HepG2 (cell line): ENCODE data around the gene SDC1. TPM values are rescaled to one million over a fixed set of nuclear protein-coding genes. Genes with fewer than 3 reads are reported as not detected.
A peak's percentile ranks its signal among the peaks of the same experiment; 100 is the strongest.

Experiments used
- DPF2 ChIP-seq: sonication (generic); formaldehyde crosslinking; IDR thresholded peaks from 2 replicates; pipeline ENCODE4 v1.4.0; 2020; ENCODE audit warnings: mild to moderate bottlenecking, low read depth, missing genetic modification reagents, borderline replicate concordance
- ERF ChIP-seq: IDR thresholded peaks from 2 replicates; pipeline ENCODE4 v1.6.1; 2018; ENCODE audit warnings: missing biosample characterization, missing genetic modification reagents
- HOXA5 ChIP-seq: sonication (generic); formaldehyde crosslinking; IDR thresholded peaks from 2 replicates; pipeline ENCODE4 v1.4.0; 2020; ENCODE audit warnings: missing genetic modification reagents
- ISL2 ChIP-seq: sonication (generic); formaldehyde crosslinking; IDR thresholded peaks from 2 replicates; pipeline ENCODE4 v1.5.0; 2020; ENCODE audit warnings: missing genetic modification reagents
- JUN ChIP-seq: sonication (generic); formaldehyde crosslinking; IDR thresholded peaks from 2 replicates; pipeline ENCODE4 v1.4.0; 2020; ENCODE audit warnings: mild to moderate bottlenecking, missing genetic modification reagents
- KAT8 ChIP-seq: IDR thresholded peaks from 2 replicates; pipeline ENCODE4 v1.6.1; 2016; ENCODE audit warnings: missing genetic modification reagents, missing compliant biosample characterization
- KLF16 ChIP-seq, 2 experiments: sonication (generic) in 1 of 2; formaldehyde crosslinking in 1 of 2; IDR thresholded peaks; 2 replicates each; pipeline versions ENCODE4 v1.6.1 to v1.8.0; 2016 to 2023; ENCODE audit warnings: missing genetic modification reagents in 2 of 2, missing compliant biosample characterization in 1 of 2
- KLF9 ChIP-seq: IDR thresholded peaks from 2 replicates; pipeline ENCODE4 v1.6.1; 2016; ENCODE audit warnings: low read depth
- LCORL ChIP-seq, 2 experiments: fragments of 450-650 bp in 1 of 2; sonication (generic) in 1 of 2; formaldehyde crosslinking in 1 of 2; IDR thresholded peaks; 2 replicates each; pipeline versions ENCODE4 v1.5.0 to v1.6.1; 2017 to 2020; ENCODE audit warnings: antibody characterized with exemption in 1 of 2, missing genetic modification reagents in 1 of 2
- MED1 ChIP-seq: sonication (generic); formaldehyde crosslinking; IDR thresholded peaks from 2 replicates; pipeline ENCODE4 v1.4.0; 2020; ENCODE audit warnings: missing genetic modification reagents
- NCOA2 ChIP-seq: sonication (generic); formaldehyde crosslinking; IDR thresholded peaks from 2 replicates; pipeline ENCODE4 v1.8.0; 2022; ENCODE audit warnings: inconsistent platforms
- PHF21A ChIP-seq: sonication (generic); formaldehyde crosslinking; IDR thresholded peaks from 2 replicates; pipeline ENCODE4 v1.5.0; 2020; ENCODE audit warnings: mild to moderate bottlenecking, missing genetic modification reagents
- PRPF4 ChIP-seq: fragments of 200-400 bp; formaldehyde crosslinking; IDR thresholded peaks from 2 replicates; pipeline ENCODE4 v1.6.1; 2016; ENCODE audit warnings: low read length, low read depth; ENCODE audit not compliant: poor library complexity, severe bottlenecking
- RBM22 ChIP-seq: fragments of 200-400 bp; formaldehyde crosslinking; optimal IDR thresholded peaks from 2 replicates; pipeline ENCODE3; 2017; ENCODE audit warnings: mild to moderate bottlenecking, low read length, moderate library complexity
- RXRB ChIP-seq: IDR thresholded peaks from 2 replicates; pipeline ENCODE4 v1.6.1; 2016; ENCODE audit warnings: borderline replicate concordance, missing genetic modification reagents, missing compliant biosample characterization
- SOX5 ChIP-seq: IDR thresholded peaks from 2 replicates; pipeline ENCODE4 v1.6.1; 2016; ENCODE audit warnings: borderline replicate concordance
- SPEN ChIP-seq: sonication (generic); formaldehyde crosslinking; IDR thresholded peaks from 2 replicates; pipeline ENCODE4 v1.5.1; 2020; ENCODE audit warnings: low read depth, mild to moderate bottlenecking, missing genetic modification reagents
- TGIF2 ChIP-seq: IDR thresholded peaks from 2 replicates; pipeline ENCODE4 v1.6.1; 2016; ENCODE audit warnings: control low read depth, missing compliant biosample characterization
- ZNF207 ChIP-seq: fragments of 450-650 bp; IDR thresholded peaks from 2 replicates; pipeline ENCODE4 v1.6.1; 2016; ENCODE audit warnings: antibody characterized with exemption, borderline replicate concordance
- ZNF292 ChIP-seq: sonication (generic); formaldehyde crosslinking; IDR thresholded peaks from 2 replicates; pipeline ENCODE4 v1.8.1; 2022; ENCODE audit warnings: mild to moderate bottlenecking, low read depth, missing genetic modification reagents, borderline replicate concordance
- ZNF335 ChIP-seq: sonication (generic); formaldehyde crosslinking; IDR thresholded peaks from 2 replicates; pipeline ENCODE4 v1.4.0; 2020; ENCODE audit warnings: missing genetic modification reagents
- ZNF598 ChIP-seq: sonication (generic); formaldehyde crosslinking; IDR thresholded peaks from 2 replicates; pipeline ENCODE4 v1.5.1; 2020; ENCODE audit warnings: mild to moderate bottlenecking, missing genetic modification reagents, borderline replicate concordance
- ZNF703 ChIP-seq: sonication (generic); formaldehyde crosslinking; IDR thresholded peaks from 2 replicates; pipeline ENCODE4 v1.5.1; 2020; ENCODE audit warnings: missing genetic modification reagents, mild to moderate bottlenecking, moderate library complexity, borderline replicate concordance
- polyA plus RNA-seq, 8 experiments: library from polyadenylated mRNA; depleted of rRNA in 3 of 8; stranded (reverse) in 7 of 8; unstranded in 1 of 8; fragments of >200 nt; fragmentation: Illumina TruSeq in 4 of 8; extraction: Trizol in 4 of 8; gene quantifications; 2 replicates each; pipeline versions ENCODE4 v1.2.1 to v1.2.3, GENCODE V29; 2011 to 2016; ENCODE audit warnings: low read depth in 4 of 8, missing spikeins in 1 of 8, mixed read lengths in 1 of 8; ENCODE audit not compliant: insufficient read depth in 1 of 8
- total RNA-seq, 5 experiments: library from RNA; depleted of rRNA; stranded (reverse); fragments of >200 nt; fragmentation: Illumina TruSeq; extraction: Trizol; gene quantifications; 2 replicates each; pipeline ENCODE4 v1.2.3, GENCODE V29; 2016; ENCODE audit warnings: low read depth in 1 of 5
- TF ChIP-seq, protein P1 (sequence below): sonication (generic); formaldehyde crosslinking; IDR thresholded peaks from 2 replicates; pipeline ENCODE4 v1.5.1; 2020; ENCODE audit warnings: mild to moderate bottlenecking, moderate library complexity, missing genetic modification reagents
- TF ChIP-seq, protein P2 (sequence below): sonication (generic); formaldehyde crosslinking; IDR thresholded peaks from 2 replicates; pipeline ENCODE4 v1.5.0; 2020; ENCODE audit warnings: mild to moderate bottlenecking, missing genetic modification reagents, borderline replicate concordance

Gene SDC1
- total and polyA plus RNA-seq, 2 of the 13 experiments (the other 11 are each of a cell fraction or from before 2014, with no cell fraction given): 108 to 119 TPM

DNA sequence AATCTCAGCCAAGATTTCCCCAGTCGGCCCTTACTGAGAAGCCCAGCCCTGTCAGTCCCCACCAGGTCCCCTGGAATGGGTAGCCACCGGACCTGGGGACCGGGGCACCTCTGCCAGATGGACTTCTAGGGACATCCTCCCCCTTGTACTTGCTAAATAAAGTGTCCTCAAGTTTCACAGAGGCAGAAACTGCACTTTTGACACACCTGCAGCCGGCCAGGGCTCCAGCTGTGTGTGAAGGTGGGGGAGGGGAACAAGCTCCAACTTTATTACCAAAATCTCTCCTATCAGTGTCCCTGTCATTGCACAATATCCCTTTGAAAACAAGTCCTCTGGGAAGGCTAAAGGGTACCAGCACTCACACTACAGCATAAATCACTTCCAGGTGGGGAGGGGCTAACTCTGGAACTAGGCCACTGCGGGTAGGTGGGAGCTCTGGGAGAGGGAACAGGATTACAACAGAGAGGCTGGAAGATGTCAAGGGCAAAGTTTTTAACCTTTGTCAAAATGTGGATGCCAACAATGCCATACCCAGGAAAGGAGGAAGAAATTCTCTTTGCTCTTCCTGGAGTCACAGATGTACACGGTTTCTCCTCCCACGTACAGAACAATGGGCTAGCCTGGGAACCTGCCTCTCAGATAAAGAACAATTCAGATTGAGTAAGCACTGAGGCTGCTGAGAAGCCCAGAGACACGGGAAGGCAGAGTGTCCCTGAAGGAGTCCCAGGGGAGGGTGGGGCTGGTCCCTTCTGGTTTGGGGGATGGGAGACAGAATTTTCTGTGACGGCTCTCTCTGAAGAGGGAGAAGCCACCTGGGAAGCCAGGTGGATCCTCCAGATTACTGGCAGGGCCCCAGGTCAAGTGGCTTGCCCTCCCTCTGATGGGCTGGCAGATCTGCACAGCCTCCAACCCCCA lies 11.0 kb downstream of the SDC1 start (continued):
- TF ChIP-seq RXRB (CRISPR knock-in tag) (peak; percentile 86), KLF9 (peak; percentile 66; the same call in 1 of the 2 replicates), KLF16 (CRISPR knock-in tag; IDR thresholded peaks at IDR 0.05) (peak in 1 of 2 experiments; percentile 70; a peak in 1 of 4 replicates), ZNF292 (CRISPR knock-in tag) (peak; percentile 89), TGIF2 (CRISPR knock-in tag) (peak; percentile 82), ZNF335 (CRISPR knock-in tag) (peak; percentile 34; the same call in 1 of the 2 replicates), LCORL (IDR thresholded peaks at IDR 0.05) (no peak), LCORL (CRISPR knock-in tag; IDR thresholded peaks at IDR 0.05) (peak; percentile 99), NCOA2 (CRISPR knock-in tag) (peak; percentile 76), DPF2 (CRISPR knock-in tag) (peak; percentile 84), JUN (0 out of 2 replicates have a peak, but pooled peaks have one; percentile 17), RBM22 (peak; percentile 19), MED1 (CRISPR knock-in tag) (peak; percentile 91), KAT8 (CRISPR knock-in tag) (peak; percentile 59), ZNF207 (no peak), PHF21A (CRISPR knock-in tag) (peak; percentile 99), PRPF4 (no peak), ZNF703 (CRISPR knock-in tag) (no peak), ERF (CRISPR knock-in tag) (peak; percentile 60), ISL2 (CRISPR knock-in tag) (peak; percentile 85), SOX5 (CRISPR knock-in tag) (peak; percentile 85; the same call in 1 of the 2 replicates), HOXA5 (CRISPR knock-in tag) (peak; percentile 64; the same call in 1 of the 2 replicates), ZNF598 (no peak; the same call in 1 of the 2 replicates), SPEN (CRISPR knock-in tag) (peak; percentile 70; the same call in 1 of the 2 replicates)
- TF ChIP-seq, protein P1, sequence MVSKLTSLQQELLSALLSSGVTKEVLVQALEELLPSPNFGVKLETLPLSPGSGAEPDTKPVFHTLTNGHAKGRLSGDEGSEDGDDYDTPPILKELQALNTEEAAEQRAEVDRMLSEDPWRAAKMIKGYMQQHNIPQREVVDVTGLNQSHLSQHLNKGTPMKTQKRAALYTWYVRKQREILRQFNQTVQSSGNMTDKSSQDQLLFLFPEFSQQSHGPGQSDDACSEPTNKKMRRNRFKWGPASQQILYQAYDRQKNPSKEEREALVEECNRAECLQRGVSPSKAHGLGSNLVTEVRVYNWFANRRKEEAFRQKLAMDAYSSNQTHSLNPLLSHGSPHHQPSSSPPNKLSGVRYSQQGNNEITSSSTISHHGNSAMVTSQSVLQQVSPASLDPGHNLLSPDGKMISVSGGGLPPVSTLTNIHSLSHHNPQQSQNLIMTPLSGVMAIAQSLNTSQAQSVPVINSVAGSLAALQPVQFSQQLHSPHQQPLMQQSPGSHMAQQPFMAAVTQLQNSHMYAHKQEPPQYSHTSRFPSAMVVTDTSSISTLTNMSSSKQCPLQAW (CRISPR knock-in tag): peak; percentile 63; the same call in 1 of the 2 replicates
- TF ChIP-seq, protein P2, sequence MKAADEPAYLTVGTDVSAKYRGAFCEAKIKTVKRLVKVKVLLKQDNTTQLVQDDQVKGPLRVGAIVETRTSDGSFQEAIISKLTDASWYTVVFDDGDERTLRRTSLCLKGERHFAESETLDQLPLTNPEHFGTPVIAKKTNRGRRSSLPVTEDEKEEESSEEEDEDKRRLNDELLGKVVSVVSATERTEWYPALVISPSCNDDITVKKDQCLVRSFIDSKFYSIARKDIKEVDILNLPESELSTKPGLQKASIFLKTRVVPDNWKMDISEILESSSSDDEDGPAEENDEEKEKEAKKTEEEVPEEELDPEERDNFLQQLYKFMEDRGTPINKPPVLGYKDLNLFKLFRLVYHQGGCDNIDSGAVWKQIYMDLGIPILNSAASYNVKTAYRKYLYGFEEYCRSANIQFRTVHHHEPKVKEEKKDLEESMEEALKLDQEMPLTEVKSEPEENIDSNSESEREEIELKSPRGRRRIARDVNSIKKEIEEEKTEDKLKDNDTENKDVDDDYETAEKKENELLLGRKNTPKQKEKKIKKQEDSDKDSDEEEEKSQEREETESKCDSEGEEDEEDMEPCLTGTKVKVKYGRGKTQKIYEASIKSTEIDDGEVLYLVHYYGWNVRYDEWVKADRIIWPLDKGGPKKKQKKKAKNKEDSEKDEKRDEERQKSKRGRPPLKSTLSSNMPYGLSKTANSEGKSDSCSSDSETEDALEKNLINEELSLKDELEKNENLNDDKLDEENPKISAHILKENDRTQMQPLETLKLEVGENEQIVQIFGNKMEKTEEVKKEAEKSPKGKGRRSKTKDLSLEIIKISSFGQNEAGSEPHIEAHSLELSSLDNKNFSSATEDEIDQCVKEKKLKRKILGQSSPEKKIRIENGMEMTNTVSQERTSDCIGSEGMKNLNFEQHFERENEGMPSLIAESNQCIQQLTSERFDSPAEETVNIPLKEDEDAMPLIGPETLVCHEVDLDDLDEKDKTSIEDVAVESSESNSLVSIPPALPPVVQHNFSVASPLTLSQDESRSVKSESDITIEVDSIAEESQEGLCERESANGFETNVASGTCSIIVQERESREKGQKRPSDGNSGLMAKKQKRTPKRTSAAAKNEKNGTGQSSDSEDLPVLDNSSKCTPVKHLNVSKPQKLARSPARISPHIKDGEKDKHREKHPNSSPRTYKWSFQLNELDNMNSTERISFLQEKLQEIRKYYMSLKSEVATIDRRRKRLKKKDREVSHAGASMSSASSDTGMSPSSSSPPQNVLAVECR: peak; percentile 69; the same call in 1 of the 2 replicates
